MM.1S (cell line): Measurements from ENCODE around the gene NELFB.

Experiments used
- EZH2phosphoT487 ChIP-seq: fragments of 300-600 bp; sonication (generic); IDR thresholded peaks from 2 replicates; pipeline ENCODE4 v1.6.1; 2018; ENCODE audit warnings: antibody characterized with exemption, low read length
- TF ChIP-seq, protein P1 (sequence below): fragments of 300-600 bp; sonication (generic); IDR thresholded peaks from 2 replicates; pipeline ENCODE4 v1.5.1; 2016; ENCODE audit warnings: antibody characterized with exemption, low read length, mixed read lengths

GRCh38 chr9:137218754-137219271, 36.3 kb upstream of the NELFB start:
- TF ChIP-seq, protein P1, sequence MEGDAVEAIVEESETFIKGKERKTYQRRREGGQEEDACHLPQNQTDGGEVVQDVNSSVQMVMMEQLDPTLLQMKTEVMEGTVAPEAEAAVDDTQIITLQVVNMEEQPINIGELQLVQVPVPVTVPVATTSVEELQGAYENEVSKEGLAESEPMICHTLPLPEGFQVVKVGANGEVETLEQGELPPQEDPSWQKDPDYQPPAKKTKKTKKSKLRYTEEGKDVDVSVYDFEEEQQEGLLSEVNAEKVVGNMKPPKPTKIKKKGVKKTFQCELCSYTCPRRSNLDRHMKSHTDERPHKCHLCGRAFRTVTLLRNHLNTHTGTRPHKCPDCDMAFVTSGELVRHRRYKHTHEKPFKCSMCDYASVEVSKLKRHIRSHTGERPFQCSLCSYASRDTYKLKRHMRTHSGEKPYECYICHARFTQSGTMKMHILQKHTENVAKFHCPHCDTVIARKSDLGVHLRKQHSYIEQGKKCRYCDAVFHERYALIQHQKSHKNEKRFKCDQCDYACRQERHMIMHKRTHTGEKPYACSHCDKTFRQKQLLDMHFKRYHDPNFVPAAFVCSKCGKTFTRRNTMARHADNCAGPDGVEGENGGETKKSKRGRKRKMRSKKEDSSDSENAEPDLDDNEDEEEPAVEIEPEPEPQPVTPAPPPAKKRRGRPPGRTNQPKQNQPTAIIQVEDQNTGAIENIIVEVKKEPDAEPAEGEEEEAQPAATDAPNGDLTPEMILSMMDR = no peak
- TF ChIP-seq EZH2phosphoT487 = no peak
